Omental fat pad (tissue), 4 donors: ENCODE results near the gene NAT16. TPM values are rescaled to one million over a fixed set of nuclear protein-coding genes. Genes with fewer than 3 reads are reported as not detected.
"Not testable (repeated sequence)": the region's sequence is repeated elsewhere in the genome, so short reads cannot be mapped to it uniquely, and the experiment has no call there.

Experiments used
- ATAC-seq: fragments of 150-250 bp; one replicate; pipeline ENCODE4 v1.9.1; 2016; ENCODE audit warnings: mild to moderate bottlenecking, moderate library complexity; ENCODE audit not compliant: low FRiP score
- DNase-seq: peaks from one replicate; pipeline ENCODE4 v3.0.0-alpha.2; 2019; ENCODE audit warnings: low spot score
- total RNA-seq, 4 donors: library from RNA; depleted of rRNA; stranded (reverse); fragments of >200 nt; gene quantifications; one replicate each; pipeline ENCODE4 v1.1.0, GENCODE V29; 2016
- TF ChIP-seq, protein P1 (sequence below), 3 donors: fragments of 450-650 bp; IDR thresholded peaks; one replicate each; pipeline ENCODE4 v1.5.1; 2016 to 2017; ENCODE audit warnings: antibody characterized with exemption in 3 of 3, mild to moderate bottlenecking in 3 of 3, moderate library complexity in 2 of 3

NAT16 gene
- total RNA-seq, 4 donors from 2014 or later, result 0.09 TPM; not detected in 3

DNA sequence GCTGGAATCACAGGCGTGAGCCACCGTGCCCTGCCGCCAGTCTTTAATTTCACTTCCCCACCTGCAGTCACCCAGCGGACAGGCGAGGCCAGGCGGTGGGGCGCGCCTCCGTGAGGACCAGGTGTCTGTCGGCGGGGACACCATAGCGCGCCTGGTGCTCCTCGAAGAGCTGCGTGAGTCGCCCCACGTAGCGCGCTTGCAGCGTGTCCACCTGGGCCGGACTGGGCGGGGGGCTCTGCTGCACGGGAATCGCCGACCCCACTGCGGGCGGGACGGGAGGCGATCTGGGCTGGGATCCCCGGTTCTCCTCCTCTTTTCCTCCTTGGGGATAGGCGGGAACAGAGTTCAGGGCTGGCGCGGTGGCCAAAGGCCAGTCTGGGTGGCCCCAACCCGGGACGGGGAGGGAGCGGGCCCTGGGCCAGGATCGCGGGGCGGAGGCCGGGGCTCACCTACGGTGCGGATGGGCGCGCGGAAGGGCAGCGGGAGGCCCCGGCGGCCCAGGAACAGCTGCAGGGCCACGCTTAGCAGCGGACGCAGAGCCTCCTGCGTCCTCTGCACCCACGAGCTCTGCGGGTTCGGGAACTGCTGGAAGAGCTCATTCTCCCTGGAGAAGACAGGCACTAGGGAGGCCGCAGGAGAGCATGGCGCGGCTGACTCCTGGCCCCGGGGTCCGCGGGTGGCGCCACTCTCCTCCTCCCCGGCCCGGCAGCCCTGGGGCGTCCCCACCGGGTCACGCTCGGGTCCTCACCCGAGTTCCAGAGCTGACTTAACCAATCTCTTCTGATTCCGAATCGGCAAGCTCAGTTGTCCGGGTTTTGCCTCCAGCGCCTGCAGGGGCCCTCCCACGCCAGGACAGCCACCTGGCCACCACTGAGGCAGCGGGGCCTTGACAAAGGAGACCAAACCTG is 21.9 kb upstream of the NAT16 start:
- TF ChIP-seq, protein P1, sequence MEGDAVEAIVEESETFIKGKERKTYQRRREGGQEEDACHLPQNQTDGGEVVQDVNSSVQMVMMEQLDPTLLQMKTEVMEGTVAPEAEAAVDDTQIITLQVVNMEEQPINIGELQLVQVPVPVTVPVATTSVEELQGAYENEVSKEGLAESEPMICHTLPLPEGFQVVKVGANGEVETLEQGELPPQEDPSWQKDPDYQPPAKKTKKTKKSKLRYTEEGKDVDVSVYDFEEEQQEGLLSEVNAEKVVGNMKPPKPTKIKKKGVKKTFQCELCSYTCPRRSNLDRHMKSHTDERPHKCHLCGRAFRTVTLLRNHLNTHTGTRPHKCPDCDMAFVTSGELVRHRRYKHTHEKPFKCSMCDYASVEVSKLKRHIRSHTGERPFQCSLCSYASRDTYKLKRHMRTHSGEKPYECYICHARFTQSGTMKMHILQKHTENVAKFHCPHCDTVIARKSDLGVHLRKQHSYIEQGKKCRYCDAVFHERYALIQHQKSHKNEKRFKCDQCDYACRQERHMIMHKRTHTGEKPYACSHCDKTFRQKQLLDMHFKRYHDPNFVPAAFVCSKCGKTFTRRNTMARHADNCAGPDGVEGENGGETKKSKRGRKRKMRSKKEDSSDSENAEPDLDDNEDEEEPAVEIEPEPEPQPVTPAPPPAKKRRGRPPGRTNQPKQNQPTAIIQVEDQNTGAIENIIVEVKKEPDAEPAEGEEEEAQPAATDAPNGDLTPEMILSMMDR (IDR thresholded peaks at IDR 0.05), result no peak
- DNase-seq, result no peak
- ATAC-seq, result no peak

GRCh38 chr7:101200862-101201599 is 20.9 kb upstream of the NAT16 start, which contains the start of gene MOGAT3:
Gene MOGAT3 (minus strand): TSS chr7:101201036. CDS start chr7:101200854, 182 bp downstream.
- TF ChIP-seq, protein P1 (IDR thresholded peaks at IDR 0.05), result no peak
- DNase-seq (no peak), ATAC-seq (no peak)

DNA sequence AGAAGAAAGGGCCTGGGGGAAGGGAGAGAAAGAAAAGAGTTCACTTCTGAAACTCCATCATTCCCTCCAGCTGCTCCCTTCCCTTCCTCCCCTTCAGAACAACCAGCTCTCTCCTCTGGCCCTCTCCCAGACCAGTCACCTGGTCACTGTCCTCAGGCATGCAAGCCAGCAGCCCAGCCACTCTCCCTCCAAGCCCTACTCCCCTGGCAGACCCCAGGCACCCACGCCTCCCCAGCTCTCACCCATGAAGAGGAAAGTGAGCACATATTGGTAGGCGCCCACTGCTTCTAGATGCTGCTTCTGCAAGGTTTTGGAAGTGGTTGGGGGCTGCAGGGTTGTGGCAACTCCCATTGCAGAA is 20.4 kb upstream of the NAT16 start:
- TF ChIP-seq, protein P1 (IDR thresholded peaks at IDR 0.05), result no peak
- DNase-seq, result no peak
- ATAC-seq, result no peak

- DNase-seq, ATAC-seq: not testable (repeated sequence)
Measured at GRCh38 chr7:101199522-101199921, 19.4 kb upstream of the NAT16 start.

GRCh38 chr7:101198476-101198875 is 18.4 kb upstream of the NAT16 start:
- no peak for DNase-seq
- TF ChIP-seq, protein P1 (IDR thresholded peaks at IDR 0.05), result no peak
- ATAC-seq, result no peak

- ATAC-seq (no peak), DNase-seq (no peak)
- TF ChIP-seq, protein P1 (IDR thresholded peaks at IDR 0.05), result no peak
Measured at GRCh38 chr7:101197991-101198390, 17.9 kb upstream of the NAT16 start.

- TF ChIP-seq, protein P1 (IDR thresholded peaks at IDR 0.05), result no peak
- ATAC-seq (no peak), DNase-seq (no peak)
Measured at GRCh38 chr7:101195884-101196283, 15.8 kb upstream of the NAT16 start.
